GM23338 (cell line): ENCODE data around the gene RAB9B. TPM values are rescaled to one million over a fixed set of nuclear protein-coding genes. Genes with fewer than 3 reads are reported as not detected.

Source experiments
- ATAC-seq: fragments of 200-7000 bp; cut with Tn5 transposase; 3 replicates; pipeline ENCODE4 v1.9.1; 2020
- DNase-seq: peaks from one replicate; pipeline ENCODE4 v3.0.0-alpha.2; 2015; ENCODE audit warnings: low spot score
- H2AFZ ChIP-seq: fragments of 200-600 bp; sonication (generic); 2 replicates; pipeline ENCODE4 v1.8.0; 2016; ENCODE audit warnings: antibody characterized with exemption, mild to moderate bottlenecking, moderate library complexity
- H3F3A ChIP-seq: fragments of 200-600 bp; sonication (generic); replicated peaks from 2 replicates; pipeline ENCODE4 v1.8.0; 2017; ENCODE audit warnings: antibody characterized with exemption, mixed run types, low read depth
- H3K27ac ChIP-seq: fragments of 200-600 bp; sonication (generic); 2 replicates; pipeline ENCODE4 v1.6.1; 2016; ENCODE audit warnings: low read depth
- H3K27me3 ChIP-seq: fragments of 200-600 bp; sonication (generic); 2 replicates; pipeline ENCODE4 v1.8.0; 2016; ENCODE audit warnings: mild to moderate bottlenecking, mixed run types, moderate library complexity; ENCODE audit not compliant: insufficient read depth
- H3K36me3 ChIP-seq: fragments of 200-600 bp; sonication (generic); 2 replicates; pipeline ENCODE4 v1.8.0; 2016; ENCODE audit warnings: mild to moderate bottlenecking; ENCODE audit not compliant: insufficient read depth
- H3K4me1 ChIP-seq: fragments of 200-600 bp; sonication (generic); 2 replicates; pipeline ENCODE4 v1.8.0; 2016; ENCODE audit warnings: mild to moderate bottlenecking, moderate library complexity; ENCODE audit not compliant: insufficient read depth
- H3K4me2 ChIP-seq: fragments of 200-600 bp; sonication (generic); 2 replicates; pipeline ENCODE4 v1.7.1; 2017; ENCODE audit warnings: mixed run types
- H3K4me3 ChIP-seq: fragments of 200-600 bp; sonication (generic); 2 replicates; pipeline ENCODE4 v1.6.1; 2016; ENCODE audit warnings: mixed run types
- H3K79me2 ChIP-seq: fragments of 200-600 bp; sonication (generic); replicated peaks from 2 replicates; pipeline ENCODE4 v1.8.0; 2017; ENCODE audit warnings: mild to moderate bottlenecking; ENCODE audit not compliant: insufficient read depth
- H3K9me2 ChIP-seq: fragments of 200-600 bp; sonication (generic); 2 replicates; pipeline ENCODE4 v1.8.0; 2017; ENCODE audit not compliant: insufficient read depth
- H4K20me1 ChIP-seq: fragments of 200-600 bp; sonication (generic); replicated peaks from 2 replicates; pipeline ENCODE4 v1.8.0; 2017; ENCODE audit warnings: mild to moderate bottlenecking; ENCODE audit not compliant: insufficient read depth
- H3K27ac Mint-ChIP-seq: 2 replicates; pipeline ENCODE4 v1.8.0; 2020; ENCODE audit warnings: inconsistent platforms, mild to moderate bottlenecking, moderate library complexity, mixed read lengths
- H3K27me3 Mint-ChIP-seq: 3 replicates; pipeline ENCODE4 v1.8.0; 2022; ENCODE audit warnings: low read depth, mild to moderate bottlenecking, moderate library complexity, mixed read lengths, inconsistent platforms; ENCODE audit not compliant: insufficient read depth, poor library complexity
- H3K36me3 Mint-ChIP-seq: 3 replicates; pipeline ENCODE4 v1.8.0; 2021; ENCODE audit warnings: low read depth, mild to moderate bottlenecking, inconsistent platforms, moderate library complexity, mixed read lengths
- H3K4me1 Mint-ChIP-seq: 3 replicates; pipeline ENCODE4 v1.8.0; 2020; ENCODE audit warnings: mild to moderate bottlenecking, inconsistent platforms, mixed read lengths
- H3K4me3 Mint-ChIP-seq: 3 replicates; pipeline ENCODE4 v1.8.0; 2021; ENCODE audit warnings: moderate library complexity, mild to moderate bottlenecking, inconsistent platforms, mixed read lengths
- H3K9me3 Mint-ChIP-seq: 3 replicates; pipeline ENCODE4 v1.8.0; 2020; ENCODE audit warnings: moderate library complexity, mild to moderate bottlenecking, inconsistent platforms, mixed read lengths
- CREB1 ChIP-seq: fragments of 250-450 bp; sonication (Bioruptor Pico); IDR thresholded peaks from 2 replicates; pipeline ENCODE4 v1.5.0; 2020; ENCODE audit warnings: low read depth, mild to moderate bottlenecking, moderate library complexity
- CTCF ChIP-seq, 2 experiments: fragments of 200-600 bp in 1 of 2; sonication (generic) in 1 of 2; conservative IDR thresholded peaks; 2 replicates each; pipeline versions ENCODE4 v1.5.1 to v1.6.1; 2016 to 2017; ENCODE audit warnings: antibody characterized with exemption in 2 of 2, low read depth in 2 of 2, mild to moderate bottlenecking in 2 of 2, moderate library complexity in 1 of 2
- EZH2 ChIP-seq: fragments of 200-600 bp; sonication (generic); IDR thresholded peaks from one replicate; pipeline ENCODE4 v1.8.0; 2017; ENCODE audit warnings: antibody characterized with exemption, mild to moderate bottlenecking, low read depth; ENCODE audit not compliant: unreplicated experiment
- NANOG ChIP-seq: IDR thresholded peaks from 2 replicates; pipeline ENCODE4 v1.6.1; 2016; ENCODE audit warnings: antibody characterized with exemption, borderline replicate concordance
- POLR2AphosphoS5 ChIP-seq: IDR thresholded peaks from 2 replicates; pipeline ENCODE4 v1.6.1; 2016; ENCODE audit warnings: antibody characterized with exemption, low read depth
- STAT1 ChIP-seq: IDR thresholded peaks from one replicate; pipeline ENCODE4 v1.6.1; 2016; ENCODE audit warnings: antibody characterized with exemption; ENCODE audit not compliant: unreplicated experiment
- ZNF114 ChIP-seq: fragments of 250-450 bp; sonication (Bioruptor Pico); IDR thresholded peaks from 2 replicates; pipeline ENCODE4 v1.5.0; 2020; ENCODE audit warnings: mild to moderate bottlenecking, moderate library complexity
- ZNF462 ChIP-seq: fragments of 250-450 bp; sonication (Bioruptor Pico); IDR thresholded peaks from 2 replicates; pipeline ENCODE4 v1.5.0; 2020; ENCODE audit warnings: mild to moderate bottlenecking, moderate library complexity
- polyA plus RNA-seq: library from polyadenylated mRNA; unstranded; fragments of >200 nt; fragmentation: Nextera tagmentation; extraction: Ambion mirVana; gene quantifications from 2 replicates; pipeline ENCODE4 v1.2.1, GENCODE V29; 2016
- total RNA-seq: library from RNA; depleted of rRNA; stranded (reverse); fragments of >200 nt; shearing (Covaris generic); gene quantifications from 2 replicates; pipeline ENCODE4 v1.2.3, GENCODE V29; 2014

The RAB9B gene
- total and polyA plus RNA-seq, 2 experiments from 2014 or later = 0.24 to 0.28 TPM

GRCh38 chrX:103845165-103845653 lies 13.2 kb upstream of the RAB9B start:
- no peaks in the 10 kb centered on the region for H3K9me2 ChIP-seq
- DNase-seq (peak; percentile 75), ATAC-seq (peak; percentile 90)
- Mint-ChIP-seq H3K27ac (no peak overlapping the region), H3K27me3 (no peaks in the 10 kb centered on the region), H3K4me1 (no peaks in the 10 kb centered on the region; the same call in 1 of the 3 replicates), H3K9me3 (no peaks in the 10 kb centered on the region), H3K36me3 (no peaks in the 10 kb centered on the region), H3K4me3 (no peak overlapping the region)
- no peaks in the 10 kb centered on the region for H3F3A ChIP-seq
- no peak overlapping the region for H3K4me3 ChIP-seq
- no peaks in the 10 kb centered on the region for H3K27me3 ChIP-seq
- H3K79me2 ChIP-seq = no peaks in the 10 kb centered on the region
- H3K36me3 ChIP-seq = no peaks in the 10 kb centered on the region
- no peak overlapping the region for H2AFZ ChIP-seq
- no peaks in the 10 kb centered on the region for H4K20me1 ChIP-seq
- TF ChIP-seq EZH2 = no peak
- peak; percentile 62 to 77 for TF ChIP-seq CTCF (conservative IDR thresholded peaks at IDR 0.05; ENCODE audit: low read depth in 2 of 2)
- TF ChIP-seq POLR2AphosphoS5 = no peak
- no peak overlapping the region for H3K27ac ChIP-seq
- no peak overlapping the region for H3K4me2 ChIP-seq
- no peaks in the 10 kb centered on the region for H3K4me1 ChIP-seq

GRCh38 chrX:103839404-103839803 lies 7.3 kb upstream of the RAB9B start:
- H3K27ac Mint-ChIP-seq = no peak overlapping the region
- no peak for TF ChIP-seq CREB1

GRCh38 chrX:103831342-103831802 lies 685 bp downstream of the RAB9B start:
- H3K79me2 ChIP-seq = no peaks in the 10 kb centered on the region
- H3K9me2 ChIP-seq = no peaks in the 10 kb centered on the region
- peak overlapping the region; percentile 86 for H3K4me2 ChIP-seq
- peaks cover 18% of the 10 kb centered on the region; the same call in 1 of the 2 replicates for H3K27me3 ChIP-seq
- ATAC-seq (peak; percentile 95), DNase-seq (peak; percentile 74)
- H3K36me3 ChIP-seq = no peaks in the 10 kb centered on the region
- H4K20me1 ChIP-seq = no peaks in the 10 kb centered on the region
- H3K36me3 Mint-ChIP-seq = peaks cover 3% of the 10 kb centered on the region; the same call in 1 of the 3 replicates
- H3K4me3 Mint-ChIP-seq = peak overlapping the region; percentile 81
- H3K27ac Mint-ChIP-seq = no peak overlapping the region
- H3K27ac ChIP-seq = no peak overlapping the region
- H3K4me1 Mint-ChIP-seq = peaks cover 3% of the 10 kb centered on the region
- H3K4me1 ChIP-seq = no peaks in the 10 kb centered on the region
- peak overlapping the region; percentile 85; the same call in 1 of the 2 replicates for H2AFZ ChIP-seq
- H3K9me3 Mint-ChIP-seq = no peaks in the 10 kb centered on the region
- peak overlapping the region; percentile 72 for H3K4me3 ChIP-seq
- no peaks in the 10 kb centered on the region for H3F3A ChIP-seq
- H3K27me3 Mint-ChIP-seq = peaks cover 13% of the 10 kb centered on the region
- no peak for TF ChIP-seq STAT1
- TF ChIP-seq NANOG = no peak
- TF ChIP-seq CREB1 = no peak
- TF ChIP-seq POLR2AphosphoS5 = no peak
- no peak for TF ChIP-seq ZNF114 (CRISPR knock-in tag)
- no peak for TF ChIP-seq ZNF462 (CRISPR knock-in tag)

More at GRCh38 chrX:103839404-103839803, 7.3 kb upstream of the RAB9B start:
- ATAC-seq (no peak), DNase-seq (no peak)
- H3K36me3 Mint-ChIP-seq = no peaks in the 10 kb centered on the region
- Histone ChIP-seq H3K27ac (no peak overlapping the region), H3K4me1 (no peaks in the 10 kb centered on the region), H3K9me2 (no peaks in the 10 kb centered on the region), H3K79me2 (no peaks in the 10 kb centered on the region), H3K4me2 (no peak overlapping the region), H2AFZ (no peak overlapping the region), H4K20me1 (no peaks in the 10 kb centered on the region), H3K27me3 (no peaks in the 10 kb centered on the region), H3F3A (no peaks in the 10 kb centered on the region), H3K36me3 (no peaks in the 10 kb centered on the region), H3K4me3 (no peak overlapping the region)
- H3K27me3 Mint-ChIP-seq = no peaks in the 10 kb centered on the region
- H3K4me1 Mint-ChIP-seq = no peaks in the 10 kb centered on the region
- H3K9me3 Mint-ChIP-seq = no peaks in the 10 kb centered on the region; the same call in 1 of the 3 replicates
- no peak overlapping the region for H3K4me3 Mint-ChIP-seq
